ENCODE results near the gene MAP1B. TPM values are rescaled to one million over a fixed set of nuclear protein-coding genes. Genes with fewer than 3 reads are reported as not detected.

Gene MAP1B
- total RNA-seq, 4 donors from 2014 or later: 44.2 to 120 (median 83.4) TPM

DNA sequence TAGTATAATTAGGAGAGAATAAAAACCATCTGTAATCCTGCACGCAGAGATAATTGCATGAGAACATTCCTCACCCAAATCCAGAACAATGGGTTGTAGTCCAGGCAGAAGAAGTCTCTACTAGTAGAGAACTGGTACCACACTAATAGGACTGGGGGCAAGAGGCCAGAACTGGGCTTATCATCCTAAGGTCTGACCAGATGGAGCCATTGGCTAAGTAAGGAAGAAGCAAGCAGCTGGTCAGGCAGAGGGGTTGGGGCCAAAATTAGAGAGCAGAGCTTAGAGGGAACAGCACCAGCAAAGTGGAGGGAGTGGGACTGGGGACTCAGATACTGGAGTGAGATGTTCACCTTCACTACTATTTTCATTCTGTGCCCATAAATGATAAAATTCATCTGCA lies 35.4 kb upstream of the MAP1B start:
- Histone ChIP-seq H3K27me3 (no peaks in the 10 kb centered on the region), H3K36me3 (no peaks in the 10 kb centered on the region), H3K9me3 (no peaks in the 10 kb centered on the region), H3K4me1 (no peaks in the 10 kb centered on the region), H3K27ac (no peak overlapping the region), H3K4me3 (no peak overlapping the region)
- TF ChIP-seq POLR2A (IDR thresholded peaks at IDR 0.05): no peak
- TF ChIP-seq, protein P1, sequence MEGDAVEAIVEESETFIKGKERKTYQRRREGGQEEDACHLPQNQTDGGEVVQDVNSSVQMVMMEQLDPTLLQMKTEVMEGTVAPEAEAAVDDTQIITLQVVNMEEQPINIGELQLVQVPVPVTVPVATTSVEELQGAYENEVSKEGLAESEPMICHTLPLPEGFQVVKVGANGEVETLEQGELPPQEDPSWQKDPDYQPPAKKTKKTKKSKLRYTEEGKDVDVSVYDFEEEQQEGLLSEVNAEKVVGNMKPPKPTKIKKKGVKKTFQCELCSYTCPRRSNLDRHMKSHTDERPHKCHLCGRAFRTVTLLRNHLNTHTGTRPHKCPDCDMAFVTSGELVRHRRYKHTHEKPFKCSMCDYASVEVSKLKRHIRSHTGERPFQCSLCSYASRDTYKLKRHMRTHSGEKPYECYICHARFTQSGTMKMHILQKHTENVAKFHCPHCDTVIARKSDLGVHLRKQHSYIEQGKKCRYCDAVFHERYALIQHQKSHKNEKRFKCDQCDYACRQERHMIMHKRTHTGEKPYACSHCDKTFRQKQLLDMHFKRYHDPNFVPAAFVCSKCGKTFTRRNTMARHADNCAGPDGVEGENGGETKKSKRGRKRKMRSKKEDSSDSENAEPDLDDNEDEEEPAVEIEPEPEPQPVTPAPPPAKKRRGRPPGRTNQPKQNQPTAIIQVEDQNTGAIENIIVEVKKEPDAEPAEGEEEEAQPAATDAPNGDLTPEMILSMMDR (IDR thresholded peaks at IDR 0.05 in 4 of 5, conservative IDR thresholded peaks at IDR 0.05 in 1 of 5): no peak
- intact Hi-C loops (cut with DNase I; ENCODE audit: low total_unique reads) (no loop called here), in situ Hi-C loops (cut with MboI; ENCODE audit: low sequenced_read_pairs in 4 of 4) (no loop called here)
- no peak for ATAC-seq
- no peak for DNase-seq

DNA sequence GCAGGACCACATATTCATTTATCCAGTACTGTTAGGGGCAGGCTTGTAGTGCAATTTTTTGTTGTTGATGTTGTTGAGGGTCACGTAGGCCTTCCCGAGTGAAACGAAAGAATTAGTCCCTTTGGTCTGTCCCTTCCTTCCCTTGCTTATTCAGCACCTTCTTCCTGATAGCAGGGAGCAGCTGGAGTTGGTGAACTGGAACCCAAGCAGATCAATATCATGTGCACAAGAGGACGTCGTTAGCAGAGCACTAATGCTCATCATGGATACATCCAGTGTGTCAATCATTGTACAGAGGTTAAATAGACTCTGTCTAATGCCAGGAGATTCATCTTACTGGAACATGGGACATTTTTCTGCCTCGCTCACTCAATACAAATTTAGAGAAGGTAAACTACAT lies 33.0 kb upstream of the MAP1B start:
- no peaks in the 10 kb centered on the region for H3K36me3 ChIP-seq
- DNase-seq: no peak
- no peak for ATAC-seq
- H3K9me3 ChIP-seq: no peaks in the 10 kb centered on the region
- intact Hi-C loops (cut with DNase I; ENCODE audit: low total_unique reads): no loop called here
- no peaks in the 10 kb centered on the region for H3K4me1 ChIP-seq
- in situ Hi-C loops (cut with MboI; ENCODE audit: low sequenced_read_pairs in 4 of 4): no loop called here
- H3K4me3 ChIP-seq: no peak overlapping the region
- TF ChIP-seq POLR2A (IDR thresholded peaks at IDR 0.05): no peak
- TF ChIP-seq, protein P1 (IDR thresholded peaks at IDR 0.05 in 4 of 5, conservative IDR thresholded peaks at IDR 0.05 in 1 of 5): no peak
- H3K27me3 ChIP-seq: no peaks in the 10 kb centered on the region
- no peak overlapping the region for H3K27ac ChIP-seq

DNA sequence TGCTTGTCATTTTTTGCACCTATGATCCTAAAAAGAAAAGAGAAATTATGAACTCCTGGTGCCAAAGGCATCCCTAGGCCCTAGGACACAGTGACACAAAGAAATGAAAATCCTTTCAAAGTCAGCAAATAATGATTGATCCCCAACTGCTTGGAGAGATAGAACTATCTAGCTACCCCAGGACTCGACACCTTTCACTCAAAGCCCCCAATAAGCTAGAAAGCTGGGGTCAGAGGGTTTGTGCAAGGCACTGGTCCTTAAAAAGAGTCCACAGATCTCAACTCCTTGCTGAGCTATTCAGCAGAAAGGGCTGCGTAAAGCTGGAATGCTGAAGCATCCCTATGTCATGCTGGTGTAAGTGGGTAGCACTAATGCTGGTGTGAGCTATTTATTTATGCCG lies 31.8 kb upstream of the MAP1B start:
- ATAC-seq: no peak
- in situ Hi-C loops (cut with MboI; ENCODE audit: low sequenced_read_pairs in 4 of 4): no loop called here

DNA sequence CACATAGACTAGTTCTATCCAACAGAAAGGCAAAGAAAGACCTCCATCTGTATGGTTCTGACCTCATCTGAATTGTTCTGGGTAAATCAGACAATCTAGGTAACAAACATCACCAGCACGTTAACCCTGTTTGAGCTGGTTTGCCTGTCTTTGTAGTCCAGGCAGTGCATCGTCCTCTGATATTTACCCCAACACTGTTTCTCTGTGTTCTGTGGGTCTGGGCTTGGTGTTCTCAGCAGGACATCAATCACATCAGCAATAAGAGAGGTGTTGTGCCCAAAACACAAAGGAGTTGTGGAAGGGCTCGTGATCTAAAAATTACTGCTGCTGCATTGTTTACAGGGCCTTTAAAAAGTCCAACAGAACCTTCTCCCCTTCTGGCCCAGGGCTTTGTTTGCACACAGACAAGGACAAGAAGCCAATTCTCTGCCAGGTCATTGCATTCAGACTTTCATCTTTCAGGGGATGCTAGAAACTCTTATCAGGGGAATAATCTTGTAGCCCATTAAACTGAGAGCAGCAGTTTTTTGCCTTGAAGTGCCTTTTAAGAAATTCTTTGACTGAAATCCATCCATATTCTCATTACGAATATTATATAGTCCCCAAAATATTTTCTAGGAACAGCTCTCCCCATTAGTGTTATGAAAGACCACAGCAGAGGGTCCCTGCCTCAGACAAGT lies 30.5 kb upstream of the MAP1B start:
- Histone ChIP-seq H3K9me3 (no peaks in the 10 kb centered on the region), H3K4me3 (no peak overlapping the region), H3K4me1 (no peaks in the 10 kb centered on the region), H3K27me3 (no peaks in the 10 kb centered on the region), H3K36me3 (no peaks in the 10 kb centered on the region), H3K27ac (no peak overlapping the region)
- TF ChIP-seq, protein P1 (IDR thresholded peaks at IDR 0.05 in 4 of 5, conservative IDR thresholded peaks at IDR 0.05 in 1 of 5): no peak
- TF ChIP-seq POLR2A (IDR thresholded peaks at IDR 0.05): no peak
- ATAC-seq: no peak
- intact Hi-C loops (cut with DNase I; ENCODE audit: low total_unique reads): no loop called here
- in situ Hi-C loops (cut with MboI; ENCODE audit: low sequenced_read_pairs in 4 of 4): no loop called here
- no peak for DNase-seq

More for the DNA sequence above, 31.8 kb upstream of the MAP1B start:
- no peak for TF ChIP-seq POLR2A (IDR thresholded peaks at IDR 0.05)
- TF ChIP-seq, protein P1 (IDR thresholded peaks at IDR 0.05 in 4 of 5, conservative IDR thresholded peaks at IDR 0.05 in 1 of 5): no peak
- no peaks in the 10 kb centered on the region for H3K27me3 ChIP-seq
- intact Hi-C loops (cut with DNase I; ENCODE audit: low total_unique reads): no loop called here
- DNase-seq: no peak
- H3K4me1 ChIP-seq: no peaks in the 10 kb centered on the region
- no peaks in the 10 kb centered on the region for H3K36me3 ChIP-seq
- H3K4me3 ChIP-seq: no peak overlapping the region
- H3K27ac ChIP-seq: no peak overlapping the region
- no peaks in the 10 kb centered on the region for H3K9me3 ChIP-seq

DNA sequence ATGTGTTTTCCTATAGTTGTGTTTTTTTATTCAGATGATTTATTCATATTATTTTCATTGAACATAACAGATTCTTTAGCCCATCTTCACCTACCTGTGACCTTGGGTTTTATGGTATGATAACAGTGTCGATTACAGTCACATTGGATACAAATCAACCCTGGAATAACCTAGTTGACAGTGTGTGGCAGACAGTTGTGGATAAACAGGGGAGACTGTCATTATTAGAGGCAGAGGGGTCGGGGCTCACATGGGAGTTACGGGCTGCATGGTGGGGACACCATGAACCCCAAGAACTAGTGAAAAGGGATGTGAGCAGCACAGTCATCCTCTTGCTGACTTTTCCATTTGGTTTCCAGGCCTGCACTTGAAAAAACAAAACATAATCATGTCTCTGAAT lies 29.9 kb upstream of the MAP1B start:
- TF ChIP-seq, protein P1 (IDR thresholded peaks at IDR 0.05 in 4 of 5, conservative IDR thresholded peaks at IDR 0.05 in 1 of 5): no peak
- TF ChIP-seq POLR2A (IDR thresholded peaks at IDR 0.05): no peak

More for the DNA sequence above, 29.9 kb upstream of the MAP1B start:
- H3K4me1 ChIP-seq: no peaks in the 10 kb centered on the region
- in situ Hi-C loops (cut with MboI; ENCODE audit: low sequenced_read_pairs in 4 of 4) (no loop called here), intact Hi-C loops (cut with DNase I; ENCODE audit: low total_unique reads) (no loop called here)
- no peaks in the 10 kb centered on the region for H3K36me3 ChIP-seq
- H3K27me3 ChIP-seq: no peaks in the 10 kb centered on the region
- DNase-seq (no peak), ATAC-seq (no peak)
- no peaks in the 10 kb centered on the region for H3K9me3 ChIP-seq
- H3K4me3 ChIP-seq: no peak overlapping the region
- no peak overlapping the region for H3K27ac ChIP-seq
